ENCODE data around the gene SLC22A14.

GRCh38 chr3:38325256-38325655, 43.2 kb downstream of the SLC22A14 start:
- no peak for TF ChIP-seq CTCF (IDR thresholded peaks at IDR 0.05 in 4 of 5, conservative IDR thresholded peaks at IDR 0.05 in 1 of 5)
- TF ChIP-seq POLR2A (IDR thresholded peaks at IDR 0.05): no peak

All from gastrocnemius medialis (tissue), 4 donors.